Glomerular endothelial cell (primary cell): ENCODE data around the gene TMUB1. TPM values are rescaled to one million over a fixed set of nuclear protein-coding genes. Genes with fewer than 3 reads are reported as not detected.
"Not testable (repeated sequence)": the region's sequence is repeated elsewhere in the genome, so short reads cannot be mapped to it uniquely, and the experiment has no call there.

Experiments used
- DNase-seq: peaks from one replicate; pipeline ENCODE4 v3.0.0-alpha.2; 2011; ENCODE audit warnings: low read depth, low spot score; ENCODE audit errors: extremely low read depth
- total RNA-seq: library from RNA; depleted of rRNA; stranded (reverse); fragments of >200 nt; gene quantifications from 2 replicates; pipeline ENCODE4 v1.2.3, GENCODE V29; 2015

The TMUB1 gene
- total RNA-seq, 1 donor from 2014 or later, result 50.9 TPM

DNA sequence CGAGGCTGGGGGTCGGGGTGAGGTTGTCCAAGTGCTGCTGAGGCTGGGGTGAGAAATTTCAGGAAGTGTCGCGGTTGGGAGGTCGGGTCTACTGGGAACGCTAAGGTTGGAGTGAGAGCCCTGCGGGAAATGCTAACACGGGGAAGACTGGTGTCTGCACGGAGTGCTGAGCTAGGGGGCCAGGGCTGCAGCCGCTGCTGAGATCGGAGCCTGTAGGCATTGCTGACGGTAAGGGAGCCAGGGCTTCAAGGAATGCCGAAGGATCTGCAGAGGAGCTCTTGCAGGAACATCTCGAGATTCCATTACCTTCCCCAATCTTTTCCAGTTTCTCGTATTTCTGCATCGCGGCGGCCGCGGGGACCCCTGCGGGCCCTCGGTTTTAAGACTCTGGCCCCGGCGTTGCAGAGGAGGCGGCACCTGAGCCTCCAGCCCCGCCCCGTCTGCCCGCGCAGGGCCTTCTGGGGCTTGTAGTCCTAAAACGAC lies 25.7 kb downstream of the TMUB1 start, which contains the start of gene CDK5:
Gene CDK5 (minus strand): TSS at position 392 of the 483 bp plus-strand sequence. CDS start 49 bp downstream, at position 343.
- no peak for DNase-seq

DNA sequence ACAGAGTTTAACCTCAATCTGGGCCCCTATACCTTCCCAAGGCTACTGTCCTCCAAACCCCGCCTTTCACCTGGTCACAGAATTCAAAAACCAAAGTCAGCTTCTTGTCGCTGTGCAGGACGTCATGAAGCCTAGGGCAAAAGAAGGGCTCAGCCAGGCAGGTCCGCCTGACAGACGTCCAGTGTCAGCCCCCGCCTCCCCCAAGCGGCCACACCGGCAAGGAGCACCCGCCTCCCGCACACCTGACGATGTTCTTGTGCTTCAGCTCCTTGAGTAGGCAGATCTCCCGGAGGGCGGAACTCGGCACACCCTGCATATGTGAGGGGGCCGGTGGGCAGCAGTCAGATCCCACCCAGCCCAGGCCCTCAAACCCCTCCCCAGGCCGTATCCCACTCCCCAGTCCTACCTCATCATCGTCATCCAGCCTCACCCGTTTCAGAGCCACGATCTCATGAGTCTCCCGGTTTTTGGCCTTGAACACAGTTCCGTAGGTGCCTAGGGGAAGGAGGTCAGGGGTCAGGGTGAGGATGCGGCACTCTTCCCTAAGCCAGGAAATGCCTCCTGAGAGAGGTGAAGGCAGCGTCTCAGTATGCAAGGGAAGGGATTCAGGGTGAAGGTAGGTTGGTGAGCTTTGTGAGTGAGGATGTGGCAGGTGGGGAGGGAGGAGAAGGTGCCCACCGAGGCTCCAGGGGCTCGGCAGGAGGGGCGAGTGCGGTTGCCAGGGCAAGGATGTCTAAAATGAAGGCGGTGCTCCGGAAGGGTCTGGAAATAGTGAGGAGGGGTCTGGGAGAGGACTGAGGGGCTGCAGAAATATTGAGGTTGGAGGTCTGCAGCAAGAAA lies 26.4 kb downstream of the TMUB1 start:
- no peak for DNase-seq

DNA sequence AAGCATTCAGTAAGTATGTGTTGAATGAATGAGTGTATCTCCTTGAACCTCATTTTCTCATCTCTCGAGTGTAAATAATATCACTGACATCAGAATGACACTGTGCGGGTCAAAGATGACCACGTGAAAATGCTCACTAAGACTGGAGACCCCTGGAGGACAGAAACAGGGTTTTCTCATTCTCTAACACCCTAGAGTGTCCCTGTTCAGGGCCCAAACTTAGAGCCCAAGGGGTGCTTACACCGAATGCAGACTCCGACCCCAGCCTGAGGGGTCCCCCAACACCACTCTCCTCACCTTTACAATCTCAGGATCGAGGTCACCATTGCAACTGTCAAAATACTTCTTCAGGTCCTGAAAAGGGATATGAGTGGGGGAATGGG lies 27.0 kb downstream of the TMUB1 start:
- DNase-seq, result no peak

DNA sequence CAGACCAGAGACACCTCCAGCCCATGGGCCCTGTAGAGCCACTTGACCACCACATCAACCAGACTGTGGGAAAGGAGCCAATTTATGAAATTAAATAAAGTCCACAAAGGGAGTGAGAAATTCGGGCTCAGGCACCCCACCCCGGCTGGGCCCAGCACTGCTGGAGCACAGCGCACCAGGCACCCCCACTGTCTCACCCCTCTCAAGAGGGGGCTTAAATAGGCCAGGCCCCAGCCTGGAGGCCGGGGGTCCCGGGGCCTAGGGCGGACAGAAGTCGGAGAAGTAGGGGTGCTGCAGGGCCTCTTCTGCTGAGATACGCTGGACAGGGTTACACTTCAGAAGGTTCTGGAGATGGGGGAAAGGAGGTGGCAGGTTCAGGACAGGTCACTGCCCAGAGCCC lies 29.5 kb downstream of the TMUB1 start:
- no peak for DNase-seq

GRCh38 chr7:151053096-151053495 lies 30.2 kb downstream of the TMUB1 start:
- DNase-seq, result no peak

GRCh38 chr7:151051108-151051507 lies 32.2 kb downstream of the TMUB1 start:
- DNase-seq, result no peak

GRCh38 chr7:151048911-151049463 lies 34.3 kb downstream of the TMUB1 start:
- no peak for DNase-seq

- no peak for DNase-seq
Measured at GRCh38 chr7:151047976-151048815, 35.1 kb downstream of the TMUB1 start, which contains the start of gene ASIC3. Gene ASIC3 (plus strand): TSS chr7:151048531. CDS start chr7:151048886, 355 bp downstream.

- no peak for DNase-seq
Measured at GRCh38 chr7:151046603-151047573, 36.4 kb downstream of the TMUB1 start.

- DNase-seq, result no peak
Measured at GRCh38 chr7:151045967-151046366, 37.3 kb downstream of the TMUB1 start.

GRCh38 chr7:151045262-151045661 lies 38.0 kb downstream of the TMUB1 start:
- no peak for DNase-seq

- no peak for DNase-seq
Measured at GRCh38 chr7:151043959-151044358, 39.3 kb downstream of the TMUB1 start.

DNA sequence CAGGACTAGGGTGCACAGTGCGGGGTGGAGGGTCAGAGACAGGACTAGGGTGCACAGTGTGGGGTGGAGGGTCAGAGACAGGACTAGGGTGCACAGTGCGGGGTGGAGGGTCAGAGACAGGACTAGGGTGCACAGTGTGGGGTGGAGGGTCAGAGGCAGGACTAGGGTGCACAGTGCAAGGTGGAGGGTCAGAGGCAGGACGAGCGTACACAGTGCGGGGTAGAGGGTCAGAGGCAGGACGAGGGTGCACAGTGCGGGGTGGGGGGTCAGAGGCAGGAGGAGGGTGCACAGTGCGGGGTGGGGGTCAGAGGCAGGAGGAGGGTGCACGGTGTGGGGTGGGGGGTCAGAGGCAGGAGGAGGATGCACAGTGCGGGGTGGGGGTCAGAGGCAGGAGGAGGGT lies 39.8 kb downstream of the TMUB1 start:
- not testable (repeated sequence) for DNase-seq

DNA sequence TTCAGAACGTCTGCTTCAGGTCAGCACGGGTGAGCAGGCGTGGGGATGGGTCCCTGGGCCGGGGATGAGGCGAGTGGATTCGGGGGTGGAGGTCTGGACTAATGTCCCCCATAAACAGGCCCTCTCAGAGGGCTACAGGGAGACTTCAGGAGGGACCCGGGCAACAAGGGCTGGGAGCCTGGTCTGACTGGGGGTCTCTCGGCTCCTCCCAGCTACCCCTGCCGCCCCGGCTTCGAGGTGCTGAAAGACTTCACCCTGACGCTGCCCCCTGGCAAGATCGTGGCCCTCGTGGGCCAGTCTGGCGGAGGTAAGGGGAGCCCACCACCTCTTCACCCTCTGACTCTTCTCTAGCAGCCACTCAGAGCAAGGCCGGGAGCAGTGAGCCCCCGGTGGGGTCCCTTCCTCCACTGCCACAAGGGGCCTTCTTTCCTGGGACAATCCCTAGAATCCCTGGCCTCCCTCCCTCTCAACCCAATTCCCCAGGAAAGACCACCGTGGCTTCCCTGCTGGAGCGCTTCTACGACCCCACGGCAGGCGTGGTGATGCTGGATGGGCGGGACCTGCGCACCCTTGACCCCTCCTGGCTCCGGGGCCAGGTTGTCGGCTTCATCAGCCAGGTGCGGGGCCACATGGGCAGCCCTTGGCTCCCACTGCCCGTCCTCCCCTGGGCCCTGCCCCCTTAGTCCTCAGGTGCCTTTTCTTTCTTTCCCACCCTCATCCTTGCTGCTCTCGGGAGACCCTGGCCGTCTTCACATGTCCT lies 42.5 kb downstream of the TMUB1 start:
- DNase-seq, result no peak

GRCh38 chr7:151039850-151040548 lies 43.3 kb downstream of the TMUB1 start:
- no peak for DNase-seq

DNA sequence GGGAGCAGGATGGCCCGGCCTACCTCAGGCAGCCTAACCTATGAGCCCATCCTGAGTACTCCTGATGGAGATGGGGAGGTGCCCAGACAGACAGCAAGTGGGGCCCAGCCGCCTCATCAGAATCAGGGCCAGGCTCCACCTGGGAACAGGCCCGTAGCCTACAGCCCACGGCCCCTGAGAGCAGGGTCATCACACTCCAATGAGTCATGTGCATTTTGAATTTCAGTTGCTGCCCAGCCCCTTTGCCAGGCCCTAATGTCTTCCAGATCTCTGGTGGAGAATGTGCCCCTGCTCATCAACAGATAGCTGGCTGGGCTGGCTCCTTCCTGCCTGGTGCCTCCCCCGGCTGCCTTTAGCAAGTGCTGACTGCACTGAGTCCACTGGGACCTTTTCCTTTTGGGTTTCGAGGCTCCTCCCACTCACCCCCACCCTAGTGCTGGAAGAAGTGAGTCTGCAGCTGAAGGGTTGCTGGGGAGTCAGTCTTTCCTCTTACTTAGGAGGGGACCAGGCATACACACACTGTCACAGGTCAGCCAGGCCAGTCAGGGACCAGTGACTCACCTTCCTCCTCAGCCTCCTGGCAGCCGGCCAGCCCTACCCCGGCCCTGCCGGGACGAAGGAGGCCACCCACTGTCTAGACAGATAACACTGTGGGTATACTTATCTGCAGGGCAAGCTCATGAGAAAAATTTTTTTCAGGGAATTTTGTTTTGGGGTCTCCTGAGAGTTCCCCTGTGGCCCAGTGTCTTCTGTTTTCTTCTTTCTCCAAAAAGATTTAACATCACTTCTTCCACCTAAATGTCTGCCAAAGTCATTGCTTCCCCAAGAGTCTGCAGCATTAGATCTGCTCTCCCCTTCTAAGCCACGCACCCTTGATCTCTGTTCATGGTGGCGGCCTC lies 44.1 kb downstream of the TMUB1 start:
- no peak for DNase-seq

DNA sequence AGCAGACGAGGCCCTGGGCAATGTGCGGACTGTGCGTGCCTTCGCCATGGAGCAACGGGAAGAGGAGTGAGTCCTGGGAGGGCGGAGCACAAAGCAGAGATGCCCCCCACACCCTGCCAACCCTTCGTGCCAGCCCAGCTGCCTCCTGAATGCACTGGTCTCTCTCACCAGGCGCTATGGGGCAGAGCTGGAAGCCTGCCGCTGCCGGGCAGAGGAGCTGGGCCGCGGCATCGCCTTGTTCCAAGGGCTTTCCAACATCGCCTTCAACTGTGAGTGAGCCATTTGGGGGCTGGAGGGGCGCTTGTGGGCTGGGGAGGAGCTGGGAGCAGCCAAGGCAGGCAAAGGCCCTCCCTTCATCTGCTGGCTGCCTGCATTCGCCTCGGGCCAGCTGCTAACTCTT lies 47.4 kb downstream of the TMUB1 start:
- DNase-seq, result no peak
